Gastrocnemius medialis (tissue), 4 donors: Measurements from ENCODE around the gene JAG2. TPM values are rescaled to one million over a fixed set of nuclear protein-coding genes. Genes with fewer than 3 reads are reported as not detected.

Experiments
- ATAC-seq, 2 donors: fragments of 150-250 bp; one replicate each; pipeline ENCODE4 v1.9.1; 2016
- DNase-seq, 2 donors: peaks; one replicate each; pipeline ENCODE4 v3.0.0-alpha.2; 2019
- H3K27ac ChIP-seq, 4 donors: fragments of 200-600 bp; sonication (generic); 1 replicate in 1 of 4; 2 replicates in 3 of 4; pipeline ENCODE4 v1.5.1; 2016 to 2018; ENCODE audit warnings: mild to moderate bottlenecking in 2 of 4, moderate library complexity in 1 of 4
- H3K27me3 ChIP-seq, 3 donors: fragments of 200-600 bp; sonication (generic) in 2 of 3; 1 replicate in 1 of 3; 2 replicates in 2 of 3; pipeline versions ENCODE4 v1.5.1 to v1.6.0; 2016 to 2019; ENCODE audit warnings: mild to moderate bottlenecking in 1 of 3, moderate library complexity in 1 of 3
- H3K36me3 ChIP-seq, 2 donors: fragments of 200-600 bp; sonication (generic) in 1 of 2; one replicate each; pipeline ENCODE4 v1.5.1; 2017 to 2018
- H3K4me1 ChIP-seq, 2 donors: fragments of 200-600 bp; sonication (generic) in 1 of 2; one replicate each; pipeline ENCODE4 v1.5.1; 2016 to 2017; ENCODE audit warnings: mild to moderate bottlenecking in 2 of 2
- H3K4me3 ChIP-seq, 4 donors: fragments of 200-600 bp; sonication (generic) in 3 of 4; 1 replicate in 1 of 4; 2 replicates in 3 of 4; pipeline ENCODE4 v1.5.1; 2016 to 2019; ENCODE audit warnings: mild to moderate bottlenecking in 2 of 4
- H3K9me3 ChIP-seq, 3 donors: fragments of 200-600 bp; sonication (generic) in 2 of 3; 1 replicate in 1 of 3; 2 replicates in 2 of 3; pipeline ENCODE4 v1.5.1; 2016 to 2019
- CTCF ChIP-seq, 5 experiments: fragments of 450-650 bp in 3 of 5; fragments of 200-600 bp in 2 of 5; sonication (generic) in 2 of 5; IDR thresholded peaks in 4 of 5; conservative IDR thresholded peaks in 1 of 5; 1 replicate in 4 of 5; 2 replicates in 1 of 5; pipeline ENCODE4 v1.5.1; 2016 to 2019; ENCODE audit warnings: antibody characterized with exemption in 5 of 5, mild to moderate bottlenecking in 3 of 5, moderate library complexity in 3 of 5
- POLR2A ChIP-seq, 2 donors: fragments of 450-650 bp; IDR thresholded peaks; one replicate each; pipeline ENCODE4 v1.6.1; 2017; ENCODE audit warnings: antibody characterized with exemption in 2 of 2, mild to moderate bottlenecking in 2 of 2, moderate library complexity in 2 of 2
- in situ Hi-C, 4 donors: fragments of 200-750 bp; cut with MboI; loops; one replicate each; pipeline versions ENCODE4 v1.15.0 to v1.8.0; 2017; ENCODE audit warnings: low sequenced_read_pairs in 4 of 4
- intact Hi-C: fragments of 100-400 bp; cut with DNase I; formaldehyde crosslinking; loops from one replicate; pipeline ENCODE4 v1.15.1; 2023; ENCODE audit warnings: low total_unique reads
- total RNA-seq, 4 donors: library from RNA; depleted of rRNA; stranded (reverse); fragments of >200 nt; gene quantifications; one replicate each; pipeline versions ENCODE4 v1.1.0 to v1.2.3, GENCODE V29; 2016

JAG2 gene
- total RNA-seq, 4 donors from 2014 or later: 8.0 to 17.9 (median 15.7) TPM

DNA sequence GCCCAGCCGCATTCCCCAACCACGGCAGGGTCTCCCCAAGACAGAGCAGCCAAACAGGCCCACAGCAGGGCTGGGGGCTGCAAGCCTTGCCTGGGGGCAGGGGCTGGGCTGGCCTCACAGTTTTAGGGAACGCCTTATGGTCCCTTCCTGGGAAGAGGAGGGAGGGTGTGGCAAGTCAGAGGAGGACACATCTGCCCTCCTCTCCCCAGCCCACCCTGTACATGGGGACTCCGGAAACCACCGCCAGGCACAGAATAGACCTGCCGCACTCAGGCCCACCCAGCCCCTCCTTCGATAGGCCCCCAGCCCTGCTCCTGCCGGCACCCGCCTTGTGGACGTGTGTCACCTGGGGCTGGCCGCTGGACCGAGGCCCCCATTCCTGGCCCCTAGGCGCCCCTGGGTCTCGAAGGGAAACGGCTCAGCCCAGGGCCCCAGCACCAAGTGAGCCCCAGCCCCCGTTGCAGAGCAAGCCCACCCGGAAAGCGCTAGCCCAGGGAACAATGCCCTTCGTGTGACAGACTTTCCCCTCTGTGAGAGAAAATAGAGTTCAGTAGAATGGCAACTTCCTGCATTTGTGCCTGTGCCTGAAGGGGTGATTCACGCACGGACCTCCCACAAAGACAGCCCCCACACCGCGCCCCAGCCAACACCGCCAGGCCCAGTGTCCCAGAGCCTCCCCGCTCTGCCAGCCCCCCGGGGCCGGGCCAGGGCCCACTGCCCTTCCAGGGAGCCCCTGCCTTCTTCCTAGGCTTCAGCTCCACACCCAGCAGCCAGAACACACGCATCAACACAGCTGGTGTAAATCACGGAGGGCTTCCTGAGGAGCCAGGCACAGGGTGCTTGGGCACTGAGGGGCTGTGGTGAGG is 24.5 kb upstream of the JAG2 start:
- intact Hi-C loops (no loop called here), in situ Hi-C loops (no loop called here)
- peak overlapping the region in 1 of 4 donors; percentile 13 for H3K4me3 ChIP-seq
- peaks cover 22 to 37% (median 32%) of the 10 kb centered on the region in 3 donors for H3K27me3 ChIP-seq
- peak; percentile 20 to 28 for ATAC-seq
- no peak for DNase-seq
- H3K27ac ChIP-seq: peak overlapping the region; percentile 18 to 73 (median 64)
- no peak for TF ChIP-seq POLR2A (IDR thresholded peaks at IDR 0.05)
- TF ChIP-seq CTCF (IDR thresholded peaks at IDR 0.05 in 4 of 5, conservative IDR thresholded peaks at IDR 0.05 in 1 of 5): no peak
- no peaks in the 10 kb centered on the region for H3K9me3 ChIP-seq
- no peaks in the 10 kb centered on the region for H3K36me3 ChIP-seq
- peaks cover 11 to 17% of the 10 kb centered on the region in 2 donors for H3K4me1 ChIP-seq

GRCh38 chr14:105187935-105188524 is 19.5 kb upstream of the JAG2 start:
- ATAC-seq (no peak), DNase-seq (no peak)
- intact Hi-C loops (no loop called here), in situ Hi-C loops (no loop called here)
- Histone ChIP-seq H3K9me3 (no peaks in the 10 kb centered on the region), H3K36me3 (no peaks in the 10 kb centered on the region), H3K27ac (no peak overlapping the region), H3K27me3 (no peaks in the 10 kb centered on the region), H3K4me3 (no peak overlapping the region), H3K4me1 (no peaks in the 10 kb centered on the region)
- TF ChIP-seq POLR2A (IDR thresholded peaks at IDR 0.05) (no peak), CTCF (IDR thresholded peaks at IDR 0.05 in 4 of 5, conservative IDR thresholded peaks at IDR 0.05 in 1 of 5) (peak in 2 of 5 experiments; percentile 29 to 33)

GRCh38 chr14:105187116-105187515 is 18.5 kb upstream of the JAG2 start:
- Histone ChIP-seq H3K9me3 (no peaks in the 10 kb centered on the region), H3K36me3 (no peaks in the 10 kb centered on the region), H3K4me1 (peaks cover 0 to 3% of the 10 kb centered on the region in 2 donors), H3K4me3 (no peak overlapping the region), H3K27ac (no peak overlapping the region), H3K27me3 (no peaks in the 10 kb centered on the region)
- TF ChIP-seq CTCF (IDR thresholded peaks at IDR 0.05 in 4 of 5, conservative IDR thresholded peaks at IDR 0.05 in 1 of 5): no peak
- no peak for TF ChIP-seq POLR2A (IDR thresholded peaks at IDR 0.05)
- ATAC-seq (no peak), DNase-seq (no peak)
- in situ Hi-C loops (no loop called here), intact Hi-C loops (no loop called here)

- H3K9me3 ChIP-seq: no peaks in the 10 kb centered on the region
- H3K27ac ChIP-seq: no peak overlapping the region
- H3K27me3 ChIP-seq: no peaks in the 10 kb centered on the region
- no peaks in the 10 kb centered on the region for H3K36me3 ChIP-seq
- peaks cover 0 to 9% of the 10 kb centered on the region in 2 donors for H3K4me1 ChIP-seq
- intact Hi-C loops (no loop called here), in situ Hi-C loops (no loop called here)
- no peak overlapping the region for H3K4me3 ChIP-seq
- no peak for DNase-seq
- TF ChIP-seq POLR2A (IDR thresholded peaks at IDR 0.05): no peak
- no peak for TF ChIP-seq CTCF (IDR thresholded peaks at IDR 0.05 in 4 of 5, conservative IDR thresholded peaks at IDR 0.05 in 1 of 5)
- no peak for ATAC-seq
Measured at GRCh38 chr14:105185973-105186372, 17.4 kb upstream of the JAG2 start.
